H9 (cell line): ENCODE results near the gene PARP12. TPM values are rescaled to one million over a fixed set of nuclear protein-coding genes. Genes with fewer than 3 reads are reported as not detected.

ENCODE experiments used
- DNase-seq: peaks from one replicate; pipeline ENCODE4 v3.0.0-alpha.2; 2017
- H2AFZ ChIP-seq: one replicate; pipeline ENCODE4 v1.6.1; 2013; ENCODE audit warnings: mild to moderate bottlenecking, low read length, control low read depth, moderate library complexity
- H2AK5ac ChIP-seq: 2 replicates; pipeline ENCODE4 v1.6.1; 2013; ENCODE audit warnings: low read length, control low read depth, mixed read lengths; ENCODE audit not compliant: insufficient read length
- H2BK120ac ChIP-seq: one replicate; pipeline ENCODE4 v1.6.1; 2013; ENCODE audit warnings: low read depth, mild to moderate bottlenecking, low read length, control low read depth, inconsistent platforms; ENCODE audit not compliant: poor library complexity, severe bottlenecking
- H2BK12ac ChIP-seq: 2 replicates; pipeline ENCODE4 v1.6.1; 2013; ENCODE audit warnings: low read length, control low read depth, mixed read lengths, low read depth; ENCODE audit not compliant: insufficient read length
- H2BK15ac ChIP-seq: 2 replicates; pipeline ENCODE4 v1.6.1; 2013; ENCODE audit warnings: low read depth, low read length, control low read depth
- H2BK20ac ChIP-seq: one replicate; pipeline ENCODE4 v1.6.1; 2013; ENCODE audit warnings: low read depth, mild to moderate bottlenecking, low read length, control low read depth, inconsistent platforms; ENCODE audit not compliant: poor library complexity, severe bottlenecking
- H2BK5ac ChIP-seq: 2 replicates; pipeline ENCODE4 v1.6.1; 2013; ENCODE audit warnings: low read length, control low read depth, mixed read lengths; ENCODE audit not compliant: insufficient read length
- H3K14ac ChIP-seq: 2 replicates; pipeline ENCODE4 v1.6.1; 2013; ENCODE audit warnings: low read length, control low read depth; ENCODE audit not compliant: insufficient read depth
- H3K18ac ChIP-seq: 2 replicates; pipeline ENCODE4 v1.6.1; 2013; ENCODE audit warnings: low read depth, mild to moderate bottlenecking, mixed read lengths, low read length, control low read depth; ENCODE audit not compliant: insufficient read length
- H3K23ac ChIP-seq: 2 replicates; pipeline ENCODE4 v1.6.1; 2013; ENCODE audit warnings: low read length, control low read depth, mixed read lengths, low read depth; ENCODE audit not compliant: insufficient read length
- H3K23me2 ChIP-seq: 2 replicates; pipeline ENCODE4 v1.6.1; 2013; ENCODE audit warnings: low read depth, mild to moderate bottlenecking, mixed read lengths, low read length, control low read depth; ENCODE audit not compliant: insufficient read length, poor library complexity, severe bottlenecking
- H3K27ac ChIP-seq: 2 replicates; pipeline ENCODE4 v1.5.1; 2013; ENCODE audit warnings: low read length, control low read depth, mixed read lengths, low read depth; ENCODE audit not compliant: insufficient read length
- H3K27me3 ChIP-seq: 2 replicates; pipeline ENCODE4 v1.6.1; 2013; ENCODE audit warnings: low read length, control low read depth, inconsistent platforms; ENCODE audit not compliant: insufficient read depth
- H3K4ac ChIP-seq: 2 replicates; pipeline ENCODE4 v1.6.1; 2013; ENCODE audit warnings: low read depth, mild to moderate bottlenecking, control low read depth, inconsistent platforms, low read length, moderate library complexity
- H3K4me1 ChIP-seq: 2 replicates; pipeline ENCODE4 v1.6.1; 2013; ENCODE audit warnings: low read length, control low read depth, inconsistent platforms; ENCODE audit not compliant: insufficient read depth
- H3K4me2 ChIP-seq: 2 replicates; pipeline ENCODE4 v1.6.1; 2013; ENCODE audit warnings: low read length, control low read depth, mixed read lengths; ENCODE audit not compliant: insufficient read length, insufficient read depth
- H3K56ac ChIP-seq: 2 replicates; pipeline ENCODE4 v1.6.1; 2013; ENCODE audit warnings: low read depth, mild to moderate bottlenecking, mixed read lengths, low read length, control low read depth; ENCODE audit not compliant: insufficient read length
- H3K79me1 ChIP-seq: 2 replicates; pipeline ENCODE4 v1.6.1; 2013; ENCODE audit warnings: low read depth, mild to moderate bottlenecking, moderate library complexity, low read length, control low read depth, inconsistent platforms; ENCODE audit not compliant: insufficient read depth, poor library complexity, severe bottlenecking
- H3K79me2 ChIP-seq: 2 replicates; pipeline ENCODE4 v1.6.1; 2013; ENCODE audit warnings: low read length, control low read depth, inconsistent platforms; ENCODE audit not compliant: insufficient read depth
- H3K9ac ChIP-seq: 2 replicates; pipeline ENCODE4 v1.6.1; 2013; ENCODE audit warnings: low read length, control low read depth, mixed read lengths; ENCODE audit not compliant: insufficient read length; ENCODE audit errors: extremely low read depth
- H3K9me3 ChIP-seq: one replicate; pipeline ENCODE4 v1.6.1; 2013; ENCODE audit warnings: low read depth, low read length, inconsistent platforms; ENCODE audit not compliant: control insufficient read depth
- H3T11ph ChIP-seq: one replicate; pipeline ENCODE4 v1.6.1; 2013; ENCODE audit warnings: mild to moderate bottlenecking, low read length, control low read depth, inconsistent platforms
- H4K20me1 ChIP-seq: one replicate; pipeline ENCODE4 v1.6.1; 2013; ENCODE audit not compliant: control insufficient read depth, insufficient read length, insufficient read depth
- H4K5ac ChIP-seq: 2 replicates; pipeline ENCODE4 v1.6.1; 2013; ENCODE audit warnings: low read depth, mild to moderate bottlenecking, mixed read lengths, low read length, control low read depth; ENCODE audit not compliant: insufficient read length
- H4K8ac ChIP-seq: replicated peaks from 2 replicates; pipeline ENCODE4 v1.6.1; 2013; ENCODE audit warnings: low read length, control low read depth, mixed read lengths, low read depth; ENCODE audit not compliant: insufficient read length
- H4K91ac ChIP-seq: 2 replicates; pipeline ENCODE4 v1.6.1; 2013; ENCODE audit warnings: low read depth, mild to moderate bottlenecking, moderate library complexity, mixed read lengths, low read length, control low read depth; ENCODE audit not compliant: insufficient read length
- H3K27ac Mint-ChIP-seq, 3 experiments: 2 replicates in 2 of 3; 3 replicates in 1 of 3; pipeline ENCODE4 v1.8.0; 2020 to 2021; ENCODE audit warnings: mixed read lengths in 3 of 3, mild to moderate bottlenecking in 1 of 3, moderate library complexity in 1 of 3
- H3K27me3 Mint-ChIP-seq: 2 replicates; pipeline ENCODE4 v1.8.0; 2021; ENCODE audit warnings: low read depth, mild to moderate bottlenecking, moderate library complexity, mixed read lengths
- H3K36me3 Mint-ChIP-seq, 3 experiments: 2 replicates in 2 of 3; 3 replicates in 1 of 3; pipeline ENCODE4 v1.8.0; 2020 to 2021; ENCODE audit warnings: low read depth in 3 of 3, mixed read lengths in 3 of 3; ENCODE audit not compliant: insufficient read depth in 1 of 3
- H3K4me1 Mint-ChIP-seq, 2 experiments: 2 replicates each; pipeline ENCODE4 v1.8.0; 2020; ENCODE audit warnings: mixed read lengths in 2 of 2
- H3K4me3 Mint-ChIP-seq, 2 experiments: 2 replicates in 1 of 2; 3 replicates in 1 of 2; pipeline ENCODE4 v1.8.0; 2020 to 2021; ENCODE audit warnings: mild to moderate bottlenecking in 2 of 2, mixed read lengths in 2 of 2, moderate library complexity in 1 of 2
- H3K9me3 Mint-ChIP-seq, 2 experiments: 2 replicates in 1 of 2; 3 replicates in 1 of 2; pipeline ENCODE4 v1.8.0; 2020; ENCODE audit warnings: mild to moderate bottlenecking in 2 of 2, mixed read lengths in 2 of 2, moderate library complexity in 1 of 2
- CTCF ChIP-seq: fragments of 200-600 bp; sonication (generic); conservative IDR thresholded peaks from 3 replicates; pipeline ENCODE4 v1.8.0; 2021; ENCODE audit warnings: antibody characterized with exemption, mild to moderate bottlenecking
- WGBS: extraction: QIAGEN DNeasy Blood & Tissue Kit; methylation state at CpG from one replicate; pipeline ENCODE4 v1.1.7; 2013; ENCODE audit warnings: missing lambda C conversion rate, low lambda C conversion rate, mixed read lengths; ENCODE audit not compliant: insufficient read length; ENCODE audit errors: extremely low coverage; 5-methylcytosine and 5-hydroxymethylcytosine counted together
- total RNA-seq: library from RNA; stranded (reverse); gene quantifications from 2 replicates; pipeline ENCODE4 v1.2.1, GENCODE V29; 2021

The PARP12 gene
- total RNA-seq, 1 experiment from 2014 or later, result 11.8 TPM

- H3K4me2 ChIP-seq, result no peak overlapping the region
- no peaks in the 10 kb centered on the region for H3K79me2 ChIP-seq
- no peak overlapping the region for H3K4ac ChIP-seq
- H3K36me3 Mint-ChIP-seq, result no peaks in the 10 kb centered on the region
- H3K18ac ChIP-seq, result no peak overlapping the region
- no peak overlapping the region for H3K56ac ChIP-seq
- H3K27me3 Mint-ChIP-seq, result no peaks in the 10 kb centered on the region
- H2BK20ac ChIP-seq, result no peak overlapping the region
- H2BK15ac ChIP-seq, result no peak overlapping the region
- no peaks in the 10 kb centered on the region for H4K20me1 ChIP-seq
- H3K23ac ChIP-seq, result no peak overlapping the region
- WGBS, result no CpG with 5 or more reads among the region's 6 CpGs
- H3K4me1 ChIP-seq, result no peaks in the 10 kb centered on the region
- no peak overlapping the region for H3T11ph ChIP-seq
- H3K27ac Mint-ChIP-seq, result no peak overlapping the region
- H3K27me3 ChIP-seq, result no peaks in the 10 kb centered on the region
- H3K9me3 Mint-ChIP-seq, result no peaks in the 10 kb centered on the region
- peak; percentile 82 for DNase-seq
- H3K9me3 ChIP-seq, result no peaks in the 10 kb centered on the region
- H3K4me3 Mint-ChIP-seq, result no peak overlapping the region
- peaks cover 6 to 11% of the 10 kb centered on the region in 2 experiments; a peak in 3 of 4 replicates for H3K4me1 Mint-ChIP-seq
- H4K8ac ChIP-seq, result no peak overlapping the region
- no peak overlapping the region for H2AK5ac ChIP-seq
- H2BK12ac ChIP-seq, result no peak overlapping the region
- H4K5ac ChIP-seq, result no peak overlapping the region
- H3K79me1 ChIP-seq, result no peaks in the 10 kb centered on the region
- H3K14ac ChIP-seq, result no peak overlapping the region
- TF ChIP-seq CTCF, result peak; percentile 83
- H2AFZ ChIP-seq, result no peak overlapping the region
- H4K91ac ChIP-seq, result no peak overlapping the region
- H2BK120ac ChIP-seq, result no peak overlapping the region
- H3K27ac ChIP-seq, result no peak overlapping the region
- no peak overlapping the region for H2BK5ac ChIP-seq
- H3K9ac ChIP-seq, result no peak overlapping the region
- H3K23me2 ChIP-seq, result no peaks in the 10 kb centered on the region
Observed at GRCh38 chr7:140079121-140079536, 16.4 kb upstream of the PARP12 start.
